ENCODE data around the gene TOMM5.
"Not testable (repeated sequence)": the region's sequence is repeated elsewhere in the genome, so short reads cannot be mapped to it uniquely, and the experiment has no call there.

Gene TOMM5

GRCh38 chr9:37609735-37610397 lies 17.5 kb upstream of the TOMM5 start:
- no peak for DNase-seq

GRCh38 chr9:37608250-37608649 lies 15.9 kb upstream of the TOMM5 start:
- no peak for DNase-seq

DNA sequence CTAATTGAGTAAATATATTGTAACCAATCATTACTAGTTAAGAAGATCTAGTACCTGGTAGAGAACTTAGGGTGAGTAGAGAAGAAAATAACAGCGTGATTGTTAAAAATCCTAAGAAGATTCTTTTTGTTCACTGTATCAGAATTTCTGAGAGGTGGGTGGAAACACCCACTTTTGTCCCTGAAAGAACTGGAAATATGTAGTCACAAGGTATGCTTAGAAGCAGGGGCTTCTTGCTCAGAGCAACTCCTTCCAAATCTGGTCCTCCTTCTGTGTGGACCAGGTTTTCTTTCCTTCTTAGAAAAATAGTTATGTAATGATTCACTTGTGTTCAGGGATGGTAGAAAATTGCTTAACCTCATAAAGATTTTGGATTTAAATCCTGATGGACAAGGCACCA lies 11.9 kb upstream of the TOMM5 start:
- no peak for DNase-seq

DNA sequence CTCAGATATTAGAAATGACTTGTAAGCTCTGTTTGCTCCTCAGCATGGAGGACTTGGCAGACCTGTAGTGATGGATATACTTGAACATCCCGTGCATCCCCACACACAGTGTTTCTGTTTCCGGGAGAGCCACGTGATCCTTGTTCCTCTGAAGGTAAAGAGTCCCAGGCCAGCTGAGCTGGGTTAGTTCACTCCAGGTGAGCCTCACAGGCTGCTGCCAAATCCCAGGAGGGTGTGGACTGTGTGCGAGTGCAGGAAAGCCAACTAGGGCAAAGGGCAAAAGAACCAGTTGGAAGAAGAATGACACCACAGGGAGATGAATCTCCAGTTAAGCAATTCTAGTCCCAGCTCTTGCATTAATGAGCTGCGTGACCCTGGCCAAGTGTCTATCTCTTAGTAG lies 10.4 kb upstream of the TOMM5 start:
- DNase-seq: no peak

- not testable (repeated sequence) for DNase-seq
Observed at GRCh38 chr9:37602061-37602460, 9.7 kb upstream of the TOMM5 start.

DNA sequence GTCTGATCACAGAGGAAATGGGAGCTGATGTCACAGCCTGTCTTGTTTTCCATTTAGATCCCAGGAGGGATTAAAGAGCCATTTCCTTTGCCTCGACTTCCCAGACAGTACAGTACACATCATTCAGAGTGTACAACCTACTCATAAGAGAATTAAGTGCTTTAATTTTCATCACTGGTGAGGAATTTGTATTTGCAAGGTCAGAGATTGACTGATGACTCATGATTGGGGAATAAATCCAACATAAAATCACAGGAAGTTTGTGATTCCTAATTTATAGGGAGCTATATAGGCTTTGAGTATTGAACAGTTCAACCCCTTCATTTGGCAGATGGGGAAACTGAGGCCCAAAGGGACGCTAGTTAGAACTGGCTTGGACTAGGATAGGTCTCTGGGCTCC lies 4.1 kb upstream of the TOMM5 start:
- no peak for DNase-seq

- DNase-seq: no peak
Observed at GRCh38 chr9:37593883-37594448, 1.6 kb upstream of the TOMM5 start.

DNA sequence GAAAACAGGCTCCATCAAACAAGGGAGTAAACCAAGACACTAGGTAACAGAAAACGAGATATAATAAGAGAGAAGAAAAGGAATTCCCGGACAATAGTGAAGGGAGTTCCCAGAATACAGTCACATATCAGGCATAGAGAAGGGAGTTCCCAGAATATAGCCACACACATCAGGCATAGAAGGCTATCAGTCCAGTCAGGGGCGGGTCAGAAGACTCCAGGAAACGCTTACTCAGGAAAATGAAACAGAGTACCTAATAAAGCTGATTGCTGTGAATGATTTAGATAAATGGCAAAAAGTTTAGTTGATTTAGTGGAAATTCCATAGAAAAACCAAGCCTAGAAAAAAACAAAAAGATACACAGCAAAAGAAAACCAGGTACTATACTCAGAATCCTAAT lies 4.9 kb downstream of the TOMM5 start:
- DNase-seq: no peak

- no peak for DNase-seq
Observed at GRCh38 chr9:37583522-37584121, 8.8 kb downstream of the TOMM5 start.

- no peak for DNase-seq
Observed at GRCh38 chr9:37582548-37583157, 9.7 kb downstream of the TOMM5 start.

GRCh38 chr9:37575921-37576721 lies 16.3 kb downstream of the TOMM5 start, which contains the start of gene FBXO10:
FBXO10 (minus strand) TSS chr9:37576380; CDS start chr9:37541768, 34,612 bp downstream.
- peak; percentile 52 to 65 for DNase-seq

DNA sequence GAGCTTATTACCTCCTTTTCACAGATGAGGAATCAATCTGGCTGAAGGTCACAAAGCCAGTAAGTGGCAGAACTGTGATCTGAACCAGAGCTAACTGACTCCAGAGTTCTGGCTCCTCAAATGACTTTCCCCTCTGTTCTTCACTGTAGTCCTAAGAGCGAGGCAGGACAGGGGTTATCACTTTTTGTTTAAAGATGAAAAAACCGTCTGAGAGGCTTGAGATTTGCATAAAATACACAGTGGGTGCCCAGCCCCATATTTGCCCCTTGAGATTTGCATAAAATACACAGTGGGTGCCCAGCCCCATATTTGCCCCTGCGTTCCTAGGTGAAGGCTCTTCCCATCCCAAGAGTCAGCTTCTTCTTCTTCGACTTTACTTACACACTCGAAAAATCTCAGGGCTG lies 16.9 kb downstream of the TOMM5 start:
- no peak for DNase-seq

DNA sequence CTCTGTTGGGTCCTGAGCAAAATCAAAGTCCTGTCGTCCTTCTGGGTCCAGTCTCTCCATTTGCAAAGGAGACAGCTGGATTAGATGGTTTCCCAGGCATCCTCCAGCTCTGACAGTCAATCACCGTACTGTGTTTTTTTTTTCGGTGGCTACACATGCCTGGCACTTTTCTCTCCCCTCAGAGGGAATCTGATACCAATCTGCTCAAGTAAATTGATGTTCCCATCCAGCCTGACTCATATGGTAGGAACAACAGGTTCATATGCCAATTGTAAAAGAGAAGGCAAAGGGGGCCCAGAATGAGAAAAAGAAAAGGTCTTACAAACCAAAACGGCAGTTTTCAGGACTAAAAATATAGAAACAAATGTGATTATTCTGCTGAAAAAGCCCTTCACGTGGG lies 17.4 kb downstream of the TOMM5 start:
- DNase-seq: no peak

GRCh38 chr9:37574241-37574721 lies 18.1 kb downstream of the TOMM5 start:
- DNase-seq: no peak

GRCh38 chr9:37571282-37571681 lies 21.1 kb downstream of the TOMM5 start:
- DNase-seq: no peak

DNA sequence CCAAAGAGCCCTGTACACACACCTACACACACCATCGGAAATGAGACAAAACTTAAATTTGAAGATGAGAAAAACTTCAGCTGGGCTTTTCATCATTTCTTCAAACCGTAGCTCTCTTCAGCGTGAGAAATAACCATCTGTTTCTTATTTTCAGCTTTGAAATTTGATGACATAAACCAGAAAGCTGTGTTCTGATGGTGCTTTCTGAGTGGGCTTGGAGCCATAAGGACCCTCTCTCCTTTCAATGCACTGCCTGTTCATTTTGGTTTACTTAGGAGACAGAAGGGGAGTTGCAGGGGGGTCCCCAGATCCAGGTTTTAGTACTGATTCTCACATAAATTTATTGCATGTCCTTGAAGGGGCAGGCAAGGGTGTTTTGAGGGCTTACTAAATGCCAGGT lies 25.7 kb downstream of the TOMM5 start:
- DNase-seq: no peak

- no peak for DNase-seq
Observed at GRCh38 chr9:37565661-37566618, 26.5 kb downstream of the TOMM5 start.

DNA sequence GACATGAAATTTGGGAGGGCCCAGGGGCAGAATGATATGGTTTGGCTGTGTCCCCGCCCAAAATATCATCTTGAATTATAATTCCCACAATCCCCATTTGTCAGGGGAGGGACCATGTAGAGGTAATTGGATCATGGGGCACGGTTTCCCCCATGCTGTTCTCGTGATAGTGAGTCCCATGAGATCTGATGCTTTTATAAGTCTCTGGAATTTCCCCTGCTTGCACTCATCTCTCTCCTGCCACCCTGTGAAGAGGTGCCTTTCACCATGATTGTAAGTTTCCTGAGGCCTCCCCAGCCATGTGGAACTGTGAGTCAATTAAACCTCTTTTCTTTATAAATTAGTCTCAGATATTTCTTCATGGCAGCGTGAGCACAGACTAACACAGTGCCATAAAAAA lies 27.5 kb downstream of the TOMM5 start:
- no peak for DNase-seq

GRCh38 chr9:37563806-37564513 lies 28.4 kb downstream of the TOMM5 start:
- DNase-seq: no peak

GRCh38 chr9:37562826-37563225 lies 29.6 kb downstream of the TOMM5 start:
- no peak for DNase-seq

GRCh38 chr9:37561682-37562081 lies 30.7 kb downstream of the TOMM5 start:
- no peak for DNase-seq

All from activated T-cell treated with anti-CD3 and anti-CD28 coated beads, Interleukin-2, amount 50 U/mL, for 48 hours (primary cell).